Hindlimb muscle (tissue), 1 donor: ENCODE data around the gene MFN1. TPM values are rescaled to one million over a fixed set of nuclear protein-coding genes. Genes with fewer than 3 reads are reported as not detected.

ENCODE experiments used
- DNase-seq: peaks from one replicate; pipeline ENCODE4 v3.0.0-alpha.2; 2013
- polyA plus RNA-seq: library from polyadenylated mRNA; unstranded; fragments of 120-200 nt; gene quantifications from one replicate; pipeline ENCODE4 v1.2.1, GENCODE V29; 2013; ENCODE audit not compliant: insufficient read length

Gene MFN1
- polyA plus RNA-seq, 1 donor = 39.2 TPM

DNA sequence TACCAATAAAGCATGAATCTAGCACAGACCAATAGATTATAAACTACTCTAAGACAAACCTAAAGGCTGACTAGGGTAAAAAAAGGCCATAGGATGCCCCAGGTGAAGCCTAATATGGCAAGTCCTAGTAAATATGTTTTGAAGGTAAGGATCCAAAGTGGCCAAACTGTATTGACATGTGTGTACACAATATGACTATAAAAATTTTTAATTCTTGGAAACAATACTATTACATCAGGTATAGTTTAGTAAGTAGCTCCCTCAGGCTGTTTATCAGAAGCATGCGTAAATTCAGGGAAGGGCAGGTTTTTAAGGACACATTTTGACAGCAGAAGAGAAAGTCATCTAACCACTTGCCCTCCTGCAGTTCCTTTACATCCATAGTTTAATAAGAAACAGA is 84.9 kb downstream of the MFN1 start:
- DNase-seq = no peak

DNA sequence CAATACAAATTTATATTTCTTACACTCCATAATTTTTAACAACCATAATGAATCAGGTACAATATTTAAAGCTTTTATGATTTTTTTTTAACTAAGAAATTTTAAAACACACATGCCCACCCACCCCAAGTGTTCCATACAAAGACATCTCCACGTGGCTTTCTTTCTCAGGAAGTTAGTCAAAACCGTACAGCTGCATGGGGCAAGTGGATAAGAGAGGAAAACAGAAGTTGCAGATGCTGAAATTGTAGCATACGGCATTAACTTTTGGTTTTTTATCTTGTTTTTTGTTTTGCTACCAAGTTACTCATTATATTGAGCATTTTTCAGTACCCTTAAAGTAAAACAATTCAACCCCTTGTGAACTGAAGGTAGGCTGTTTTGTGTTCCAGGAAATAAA is 89.0 kb downstream of the MFN1 start:
- DNase-seq = no peak

DNA sequence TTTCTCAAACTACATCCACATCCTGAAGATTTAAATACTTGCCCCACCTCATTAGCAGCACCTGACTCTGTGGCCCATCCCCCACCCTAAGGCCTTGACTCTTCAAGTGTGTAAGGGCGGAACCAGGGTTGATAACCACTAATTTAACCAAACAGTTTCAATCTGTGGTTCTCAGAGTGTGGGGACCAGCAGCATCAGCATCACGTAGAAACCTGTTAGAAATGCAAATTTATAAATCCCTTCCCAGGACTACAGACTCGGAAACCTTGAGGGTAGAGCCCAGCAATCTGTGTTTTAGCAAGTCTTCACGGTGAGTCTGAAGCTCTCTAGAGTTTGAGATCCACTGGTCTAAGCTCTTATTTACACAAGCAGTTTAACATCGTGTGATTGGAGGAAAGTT is 91.3 kb downstream of the MFN1 start:
- DNase-seq = no peak

Other genes starting within 250 kb of the MFN1 start
- gene PIK3CA, start 199.4 kb upstream of the MFN1 start, polyA plus RNA-seq = 21.0 TPM
- gene KCNMB3, start 96.6 kb upstream of the MFN1 start, polyA plus RNA-seq = 3.8 TPM
- 31.7 TPM for gene ZNF639, start 24.7 kb upstream of the MFN1 start, polyA plus RNA-seq
- 38.0 TPM for gene GNB4, start 103.8 kb downstream of the MFN1 start, polyA plus RNA-seq
- gene ACTL6A, start 215.2 kb downstream of the MFN1 start, polyA plus RNA-seq = 35.3 TPM